ENCODE measurements around the gene GIGYF1.

GRCh38 chr7:100699018-100699417 is 5.0 kb upstream of the GIGYF1 start:
- no peak for TF ChIP-seq CTCF (IDR thresholded peaks at IDR 0.05; ENCODE audit: poor library complexity)
- no peak for TF ChIP-seq EZH2 (IDR thresholded peaks at IDR 0.05; ENCODE audit: borderline replicate concordance)
- TF ChIP-seq EZH2phosphoT487 (IDR thresholded peaks at IDR 0.05; ENCODE audit: low read depth, severe bottlenecking, unreplicated experiment) = no peak

Data from hepatocyte (in vitro differentiated cells).